CD1c-positive myeloid dendritic cell (primary cell): ENCODE results near the gene PLPP2.

ENCODE experiments used
- DNase-seq: peaks from one replicate; pipeline ENCODE4 v3.0.0-alpha.2; 2016; ENCODE audit errors: extremely low spot score

Gene PLPP2

GRCh38 chr19:315811-316210 lies 24.6 kb upstream of the PLPP2 start:
- no peak for DNase-seq

- DNase-seq = no peak
Measured at GRCh38 chr19:313988-314815, 23.0 kb upstream of the PLPP2 start.

DNA sequence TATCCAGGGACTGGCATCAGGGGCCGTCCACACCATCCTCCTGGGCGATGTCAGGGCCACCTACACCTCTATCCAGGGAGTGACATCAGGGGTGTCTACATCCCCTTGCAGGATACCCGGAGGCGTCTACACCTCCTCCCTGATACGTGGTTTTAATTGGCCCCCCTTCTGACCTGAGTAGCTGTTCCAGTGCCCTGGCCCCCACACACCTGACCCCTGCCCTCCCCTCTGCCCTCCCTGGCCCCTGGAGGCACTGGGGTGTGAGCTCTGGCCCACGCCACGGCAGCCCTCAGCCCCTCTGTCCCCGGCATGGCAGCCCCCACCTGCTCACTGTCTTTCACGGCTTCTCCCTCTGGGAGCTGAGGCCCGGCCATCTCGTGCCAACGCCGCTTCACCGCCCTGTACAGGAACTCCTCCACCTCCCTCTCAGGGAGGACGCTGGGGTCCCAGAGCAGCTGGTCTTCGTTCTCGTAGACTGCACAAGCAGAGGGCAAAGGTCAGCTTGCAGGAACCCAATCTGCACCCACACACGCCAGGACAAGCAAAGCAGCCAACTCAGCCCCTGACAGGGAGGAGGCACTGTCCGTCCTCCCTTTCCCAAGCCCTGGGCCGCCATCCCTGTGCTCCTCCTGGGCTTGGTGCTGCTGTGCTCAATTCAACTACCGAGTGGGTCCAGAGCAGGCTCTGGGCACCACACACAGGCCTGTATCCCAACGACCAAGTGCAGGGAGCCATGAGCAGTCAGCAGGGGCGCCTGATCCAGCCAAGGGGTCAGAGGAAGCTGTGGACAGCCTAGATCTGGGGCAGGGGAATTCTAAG lies 22.2 kb upstream of the PLPP2 start:
- no peak for DNase-seq

- DNase-seq = no peak
Measured at GRCh38 chr19:311813-312261, 20.6 kb upstream of the PLPP2 start.

GRCh38 chr19:310781-311496 lies 19.7 kb upstream of the PLPP2 start:
- DNase-seq = no peak

- DNase-seq = no peak
Measured at GRCh38 chr19:310141-310651, 19.0 kb upstream of the PLPP2 start.

DNA sequence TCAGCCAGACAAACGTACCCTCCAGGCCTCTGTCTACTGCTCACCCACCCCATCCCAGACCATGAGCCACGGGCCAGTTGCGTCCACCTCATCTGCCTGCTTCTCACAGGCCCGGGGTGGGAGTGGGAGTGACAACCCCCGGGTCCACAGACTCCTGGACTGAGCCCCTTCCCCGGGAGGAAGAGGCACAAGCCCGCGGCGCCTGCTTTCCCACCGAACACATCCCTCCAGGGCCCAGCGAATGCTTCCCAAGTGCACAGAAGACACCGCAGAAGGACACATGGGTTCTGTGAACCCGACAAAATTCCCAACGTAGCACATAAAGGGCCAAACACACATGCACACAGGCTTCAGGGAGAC lies 18.0 kb upstream of the PLPP2 start:
- DNase-seq = no peak

DNA sequence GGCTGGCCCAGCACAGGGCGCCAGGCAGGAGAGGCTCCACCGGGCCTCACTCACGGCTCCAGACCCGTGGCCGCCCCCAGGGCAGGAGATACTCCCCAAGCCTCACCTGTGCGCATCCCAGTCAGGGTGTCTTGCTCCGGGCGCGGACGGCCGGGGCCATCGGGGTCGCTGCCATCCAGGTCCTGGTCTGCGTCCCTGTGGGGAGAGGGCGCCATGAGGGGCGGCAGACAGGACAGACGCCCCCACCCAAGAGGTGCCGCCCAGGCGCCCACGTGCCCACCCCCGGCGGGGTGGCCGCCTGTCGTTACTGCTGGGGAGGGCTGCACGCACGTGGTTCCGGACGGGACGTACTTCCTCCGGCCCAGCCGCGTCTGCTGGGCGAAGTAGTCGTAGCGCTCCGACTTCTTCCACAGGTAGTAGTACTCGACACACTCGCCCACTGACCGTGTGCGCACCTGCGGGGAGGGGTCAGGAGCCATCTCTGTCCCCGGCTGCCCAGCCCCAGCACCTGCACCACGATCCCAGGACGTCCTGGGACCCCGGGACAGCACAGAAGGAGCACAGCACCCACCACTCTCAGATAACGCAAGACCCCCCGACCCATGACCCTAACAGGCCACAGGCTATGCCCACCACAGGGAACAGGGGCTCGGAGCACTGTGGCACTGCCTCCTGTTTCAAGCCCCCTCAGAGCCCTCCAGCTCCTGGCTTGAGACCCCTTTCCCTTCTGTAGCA lies 17.4 kb upstream of the PLPP2 start:
- DNase-seq = no peak

DNA sequence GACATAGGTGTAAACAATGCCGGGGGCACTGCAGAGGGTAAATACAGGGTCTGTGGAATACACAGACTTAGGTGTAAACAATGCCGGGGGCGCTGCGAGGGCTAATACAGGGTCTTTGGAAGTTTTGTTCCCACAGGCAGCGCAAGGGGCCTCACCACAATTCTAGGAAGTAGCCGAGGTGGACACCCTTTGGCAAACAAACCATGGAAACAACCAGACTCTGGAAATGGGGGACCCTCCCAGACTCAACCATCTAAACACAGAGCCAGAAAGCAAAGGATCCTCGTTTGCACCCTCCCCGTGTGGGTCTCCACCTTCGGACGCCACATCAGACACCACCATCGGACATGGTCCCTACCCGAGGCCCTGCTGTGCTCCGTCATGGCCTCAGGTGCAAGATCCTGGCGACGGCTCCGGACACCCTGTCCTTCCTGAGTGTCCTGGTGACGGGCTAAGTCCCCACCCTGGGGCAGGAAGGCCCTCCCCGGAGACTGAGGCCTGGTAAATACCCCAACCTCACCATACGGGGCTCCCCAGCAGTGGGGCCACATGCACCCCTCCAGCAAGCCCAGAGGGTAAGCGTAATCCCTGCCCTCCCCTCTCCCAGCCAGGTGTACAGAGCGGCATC lies 16.7 kb upstream of the PLPP2 start:
- DNase-seq = no peak

DNA sequence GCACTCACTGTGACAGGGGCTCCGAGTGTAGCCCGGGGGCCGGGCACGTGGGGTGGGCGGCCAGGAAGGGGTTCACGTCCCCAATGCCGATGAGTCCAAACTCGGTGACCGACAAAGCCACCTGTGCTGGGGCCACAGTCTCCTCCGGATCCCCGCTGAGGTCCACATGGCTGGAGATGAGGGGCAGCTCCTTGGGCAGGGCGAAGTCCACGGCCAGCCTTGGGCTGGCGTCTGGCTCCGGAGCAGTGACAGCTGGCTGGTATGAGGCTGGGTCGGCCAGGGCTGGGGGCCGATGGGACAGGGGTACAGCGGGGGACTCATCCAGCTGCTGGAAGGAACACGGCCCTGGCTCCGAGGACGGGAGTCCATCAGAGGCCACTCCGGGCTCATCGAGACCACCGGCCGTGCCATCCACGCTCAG lies 15.9 kb upstream of the PLPP2 start:
- no peak for DNase-seq

- no peak for DNase-seq
Measured at GRCh38 chr19:306151-306900, 15.1 kb upstream of the PLPP2 start.

DNA sequence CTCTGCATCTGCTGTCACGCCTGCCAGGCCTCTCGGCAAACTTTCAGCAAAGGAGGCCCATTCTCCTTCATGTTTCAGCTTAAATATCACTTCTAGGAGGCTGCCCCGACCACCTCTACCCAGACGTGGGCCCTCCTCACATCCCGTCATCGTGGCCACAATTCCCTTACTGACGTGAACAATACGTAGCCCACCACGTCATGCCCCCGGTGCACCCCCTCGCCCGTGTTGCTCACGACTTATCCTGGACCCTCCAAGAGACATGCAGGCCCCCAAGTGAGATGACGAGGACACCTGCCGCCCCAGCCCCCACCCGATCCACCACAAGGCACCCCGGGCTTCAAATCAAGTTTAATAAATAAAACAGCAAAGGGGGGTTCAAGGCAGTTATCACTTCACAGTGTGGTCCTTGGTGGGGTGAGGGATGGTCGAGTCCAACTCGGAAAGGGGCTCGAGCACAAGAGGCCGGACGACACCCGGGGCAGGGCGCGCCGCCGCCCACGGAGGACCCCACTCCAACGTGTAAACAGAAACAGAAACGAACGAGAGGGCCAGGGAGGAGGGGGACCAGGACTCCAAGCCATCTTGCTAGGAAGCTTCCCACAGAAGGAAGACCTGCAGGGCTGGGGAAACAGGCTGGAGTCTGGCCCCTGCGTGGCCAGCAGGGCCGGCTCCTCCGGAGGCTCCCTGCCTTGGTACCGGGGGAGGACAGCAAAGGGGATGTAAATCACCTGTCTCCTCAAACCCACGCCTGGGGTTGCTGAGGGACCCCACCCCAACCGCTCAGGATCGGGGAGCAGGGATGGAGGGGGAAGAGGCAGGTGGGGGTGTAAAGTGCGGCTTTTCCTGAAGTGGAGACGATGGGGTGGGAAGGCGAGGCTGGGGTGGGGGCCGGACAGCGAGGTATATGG lies 14.3 kb upstream of the PLPP2 start:
- DNase-seq = no peak

GRCh38 chr19:296476-297225 lies 5.4 kb upstream of the PLPP2 start:
- peak; percentile 90 for DNase-seq

GRCh38 chr19:295687-296370 lies 4.6 kb upstream of the PLPP2 start:
- no peak for DNase-seq

DNA sequence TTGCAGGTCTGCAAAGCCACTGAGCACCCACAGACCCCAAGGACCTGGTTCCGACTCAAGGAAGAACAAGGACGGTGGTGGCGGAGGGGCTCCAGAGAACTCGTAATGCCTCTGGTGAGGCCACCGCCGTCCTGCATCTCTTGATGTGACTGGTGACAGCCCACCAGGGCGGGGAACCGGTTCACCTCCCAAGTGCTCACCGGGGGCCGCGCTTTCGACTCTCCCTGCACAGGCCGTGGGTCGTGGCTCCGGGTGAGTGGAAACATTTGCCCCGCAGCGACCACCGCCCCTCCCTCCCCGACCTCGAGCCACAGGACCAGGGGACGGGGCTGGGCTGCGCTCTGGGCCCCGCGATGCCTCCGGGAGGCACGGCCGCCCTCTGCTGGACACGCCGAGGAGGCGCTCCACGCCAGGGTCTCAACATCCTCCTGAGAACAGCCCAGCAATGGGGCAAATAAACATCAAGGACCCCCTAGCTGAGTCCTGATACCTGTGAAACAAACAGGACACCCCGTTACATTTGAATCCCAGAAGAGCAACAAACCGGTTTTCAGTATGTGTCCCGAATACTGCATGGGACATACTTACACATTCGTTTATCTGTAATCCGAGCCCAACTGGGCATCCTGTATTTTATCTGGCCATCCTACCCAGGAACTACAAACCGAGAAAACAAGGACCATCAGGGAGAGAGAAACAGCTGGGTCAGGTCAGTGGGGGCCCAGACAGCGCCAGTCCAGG lies 3.9 kb upstream of the PLPP2 start:
- peak; percentile 29 for DNase-seq

GRCh38 chr19:294341-294945 lies 3.2 kb upstream of the PLPP2 start:
- no peak for DNase-seq
